Measurements from ENCODE around the gene RASL12.
"Not testable (repeated sequence)": the region's sequence is repeated elsewhere in the genome, so short reads cannot be mapped to it uniquely, and the experiment has no call there.

- not testable (repeated sequence) for TF ChIP-seq POLR2A (IDR thresholded peaks at IDR 0.05)
- TF ChIP-seq, protein P1, sequence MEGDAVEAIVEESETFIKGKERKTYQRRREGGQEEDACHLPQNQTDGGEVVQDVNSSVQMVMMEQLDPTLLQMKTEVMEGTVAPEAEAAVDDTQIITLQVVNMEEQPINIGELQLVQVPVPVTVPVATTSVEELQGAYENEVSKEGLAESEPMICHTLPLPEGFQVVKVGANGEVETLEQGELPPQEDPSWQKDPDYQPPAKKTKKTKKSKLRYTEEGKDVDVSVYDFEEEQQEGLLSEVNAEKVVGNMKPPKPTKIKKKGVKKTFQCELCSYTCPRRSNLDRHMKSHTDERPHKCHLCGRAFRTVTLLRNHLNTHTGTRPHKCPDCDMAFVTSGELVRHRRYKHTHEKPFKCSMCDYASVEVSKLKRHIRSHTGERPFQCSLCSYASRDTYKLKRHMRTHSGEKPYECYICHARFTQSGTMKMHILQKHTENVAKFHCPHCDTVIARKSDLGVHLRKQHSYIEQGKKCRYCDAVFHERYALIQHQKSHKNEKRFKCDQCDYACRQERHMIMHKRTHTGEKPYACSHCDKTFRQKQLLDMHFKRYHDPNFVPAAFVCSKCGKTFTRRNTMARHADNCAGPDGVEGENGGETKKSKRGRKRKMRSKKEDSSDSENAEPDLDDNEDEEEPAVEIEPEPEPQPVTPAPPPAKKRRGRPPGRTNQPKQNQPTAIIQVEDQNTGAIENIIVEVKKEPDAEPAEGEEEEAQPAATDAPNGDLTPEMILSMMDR (IDR thresholded peaks at IDR 0.05), result not testable (repeated sequence)
Observed at GRCh38 chr15:65075607-65076395, 8.0 kb upstream of the RASL12 start.
